HG03457 (cell line): ENCODE data around the gene RIOX2.
"Not testable (repeated sequence)": the region's sequence is repeated elsewhere in the genome, so short reads cannot be mapped to it uniquely, and the experiment has no call there.

Experiments
- ATAC-seq: cut with Tn5 transposase; IDR thresholded peaks from one replicate; pipeline ENCODE4 v1.9.1; 2021; ENCODE audit warnings: moderate number of reproducible peaks; ENCODE audit not compliant: unreplicated experiment

RIOX2 gene

GRCh38 chr3:97916576-97916975 is 55.7 kb downstream of the RIOX2 start:
- ATAC-seq, result no peak

DNA sequence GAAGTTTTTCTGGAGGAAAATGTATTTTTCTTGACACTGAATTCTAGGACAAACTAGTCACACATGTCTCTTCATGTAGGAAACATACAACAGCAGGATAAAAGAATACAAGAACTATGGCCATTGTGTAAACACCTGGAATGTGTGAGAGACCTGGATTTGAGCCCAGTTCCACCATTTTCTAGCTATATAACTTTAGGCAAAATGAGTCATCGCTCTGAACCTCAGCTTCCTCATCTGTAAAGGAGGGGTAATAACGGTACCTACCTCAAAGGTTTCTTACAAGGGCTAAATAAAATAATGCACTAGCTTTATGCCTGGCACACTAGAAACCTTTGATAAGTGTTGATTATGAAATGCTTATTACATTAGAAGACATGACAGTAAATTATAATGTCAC is 57.8 kb downstream of the RIOX2 start:
- ATAC-seq, result no peak

- no peak for ATAC-seq
Measured at GRCh38 chr3:97911459-97911858, 60.8 kb downstream of the RIOX2 start.

GRCh38 chr3:97910931-97911351 is 61.3 kb downstream of the RIOX2 start:
- ATAC-seq, result no peak

GRCh38 chr3:97910236-97910831 is 61.9 kb downstream of the RIOX2 start:
- ATAC-seq, result not testable (repeated sequence)

- ATAC-seq, result not testable (repeated sequence)
Measured at GRCh38 chr3:97909830-97910229, 62.4 kb downstream of the RIOX2 start.

- no peak for ATAC-seq
Measured at GRCh38 chr3:97901313-97902248, 70.7 kb downstream of the RIOX2 start.

DNA sequence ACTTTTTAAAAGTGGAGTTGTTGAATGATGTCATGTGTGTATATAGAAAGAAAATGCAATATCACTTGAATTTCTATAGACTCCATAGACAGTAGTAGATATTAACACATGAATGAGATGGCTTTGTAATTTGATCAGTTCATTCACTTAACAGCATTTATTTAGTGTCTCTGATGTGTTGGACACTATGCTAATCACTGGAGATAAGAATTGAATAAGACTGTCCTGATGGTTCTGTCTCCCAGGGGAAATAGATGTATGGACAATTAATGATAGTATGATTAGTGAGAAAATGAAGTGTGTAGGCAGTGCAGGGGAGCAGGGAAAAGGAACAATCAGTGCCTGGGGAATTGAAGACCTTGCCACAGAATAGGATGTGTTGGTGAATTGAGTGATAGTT is 72.9 kb downstream of the RIOX2 start:
- no peak for ATAC-seq

DNA sequence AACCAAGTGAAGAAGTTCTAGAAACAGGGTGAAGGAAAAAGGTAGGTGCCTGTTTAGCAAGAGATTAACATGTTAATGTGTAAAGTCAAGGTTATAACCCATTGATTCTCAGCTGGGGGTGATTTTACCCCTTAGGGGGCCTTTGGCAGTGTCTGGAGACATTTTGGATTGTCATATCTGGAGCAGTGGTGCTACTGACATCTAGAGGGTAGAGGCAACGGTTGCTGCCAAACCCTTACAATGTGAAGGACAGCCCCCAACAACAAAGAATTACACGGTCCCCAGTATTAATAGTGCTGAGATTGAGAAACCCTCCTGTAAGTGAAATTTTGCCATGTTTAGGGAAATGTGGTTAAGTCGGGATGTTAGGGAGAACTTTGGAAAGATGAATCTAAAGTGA is 75.7 kb downstream of the RIOX2 start:
- no peak for ATAC-seq

DNA sequence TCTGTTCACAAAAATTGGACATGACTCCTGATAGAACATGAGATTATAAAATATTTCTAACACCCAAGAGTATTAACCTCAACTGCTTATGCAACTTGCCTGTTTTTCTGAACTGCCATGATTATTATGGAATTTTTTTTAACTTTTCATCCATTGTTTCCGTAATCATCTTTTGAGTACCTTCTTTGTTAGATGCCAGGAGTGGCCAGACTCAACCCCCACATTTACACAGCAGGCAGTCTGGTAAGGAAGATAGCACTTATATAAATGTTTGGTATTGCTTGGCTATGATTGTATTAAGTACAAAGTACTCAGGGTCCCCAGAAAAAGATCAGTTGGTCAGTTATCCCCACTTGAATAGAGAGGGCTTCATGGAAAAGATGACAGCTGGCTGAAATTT is 76.1 kb downstream of the RIOX2 start:
- no peak for ATAC-seq

DNA sequence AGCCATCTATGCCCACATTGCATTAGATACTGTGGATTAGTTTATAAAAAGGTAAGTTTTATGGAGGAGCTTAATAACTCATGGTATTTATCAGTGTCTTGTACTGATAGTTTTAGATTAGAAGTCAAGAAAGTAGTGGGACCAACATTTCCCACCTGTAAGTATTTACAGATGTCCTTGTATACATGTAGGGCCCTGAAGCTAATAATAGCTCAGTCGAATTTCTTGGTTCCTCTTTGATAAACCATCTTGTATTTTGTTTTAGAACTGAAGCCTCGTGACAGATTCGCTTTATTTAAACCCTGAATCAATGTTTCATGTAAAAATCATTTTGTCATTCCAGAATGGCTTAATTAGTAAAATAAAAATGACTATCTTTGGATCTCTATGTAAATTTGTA is 77.0 kb downstream of the RIOX2 start:
- peak; percentile 76 for ATAC-seq

- no peak for ATAC-seq
Measured at GRCh38 chr3:97892852-97893251, 79.4 kb downstream of the RIOX2 start.
